Measurements from ENCODE around the gene ALS2CL.

- no peak for TF ChIP-seq CTCF (IDR thresholded peaks at IDR 0.05; ENCODE audit: poor library complexity)
- no peak for TF ChIP-seq EZH2 (IDR thresholded peaks at IDR 0.05; ENCODE audit: borderline replicate concordance)
Measured at GRCh38 chr3:46731795-46732194, 38.3 kb upstream of the ALS2CL start.

Measured in hepatocyte (in vitro differentiated cells).